K562 (cell line): ENCODE measurements around the gene TMEFF1. TPM values are rescaled to one million over a fixed set of nuclear protein-coding genes. Genes with fewer than 3 reads are reported as not detected.
A peak's percentile ranks its signal among the peaks of the same experiment; 100 is the strongest.

ENCODE experiments used
- BRD9 ChIP-seq: fragments of 450-650 bp; IDR thresholded peaks from 2 replicates; pipeline ENCODE4 v1.6.1; 2018; ENCODE audit warnings: low read depth; ENCODE audit not compliant: partially characterized antibody
- CBFA2T3 ChIP-seq: fragments of 450-650 bp; IDR thresholded peaks from 2 replicates; pipeline ENCODE4 v1.6.1; 2017
- CBFB ChIP-seq: sonication (generic); formaldehyde crosslinking; IDR thresholded peaks from 2 replicates; pipeline ENCODE4 v1.4.0; 2020; ENCODE audit warnings: mild to moderate bottlenecking, missing genetic modification reagents
- DDX20 ChIP-seq: fragments of 450-650 bp; IDR thresholded peaks from 2 replicates; pipeline ENCODE4 v1.6.1; 2016; ENCODE audit warnings: missing genetic modification characterization, low read depth, mild to moderate bottlenecking, missing compliant biosample characterization, moderate library complexity
- DIDO1 ChIP-seq: fragments of 450-650 bp; IDR thresholded peaks from 2 replicates; pipeline ENCODE4 v1.6.1; 2016; ENCODE audit warnings: low read depth, missing biosample characterization, missing genetic modification characterization
- DNMT1 ChIP-seq: fragments of 450-650 bp; IDR thresholded peaks from 2 replicates; pipeline ENCODE4 v1.6.1; 2016; ENCODE audit warnings: antibody characterized with exemption, mild to moderate bottlenecking
- ETV5 ChIP-seq: sonication (generic); formaldehyde crosslinking; IDR thresholded peaks from 2 replicates; pipeline ENCODE4 v1.4.0; 2020; ENCODE audit warnings: low read depth, mild to moderate bottlenecking, missing genetic modification reagents
- HCFC1 ChIP-seq: IDR thresholded peaks from 2 replicates; pipeline ENCODE4 v1.6.1; 2012; ENCODE audit warnings: low read depth, low read length, improper control_type of control experiment
- MCM5 ChIP-seq: fragments of 450-650 bp; IDR thresholded peaks from 2 replicates; pipeline ENCODE4 v1.6.1; 2016; ENCODE audit warnings: low read depth
- NFIC ChIP-seq: fragments of 450-650 bp; IDR thresholded peaks from 2 replicates; pipeline ENCODE4 v1.6.1; 2017; ENCODE audit warnings: mild to moderate bottlenecking, inconsistent platforms
- NR3C1 ChIP-seq: sonication (generic); formaldehyde crosslinking; IDR thresholded peaks from 2 replicates; pipeline ENCODE4 v1.8.1; 2022; ENCODE audit warnings: missing genetic modification reagents
- POLR2A ChIP-seq: fragments of 450-650 bp; conservative IDR thresholded peaks from 2 replicates; pipeline ENCODE4 v1.6.1; 2016
- SAFB ChIP-seq: fragments of 200-400 bp; formaldehyde crosslinking; IDR thresholded peaks from 2 replicates; pipeline ENCODE4 v1.6.1; 2017; ENCODE audit warnings: low read depth, low read length, borderline replicate concordance
- STAT5B ChIP-seq: fragments of 250-450 bp; sonication (Bioruptor Pico); IDR thresholded peaks from 2 replicates; pipeline ENCODE4 v1.8.0; 2021; ENCODE audit warnings: mild to moderate bottlenecking, inconsistent platforms
- TEAD1 ChIP-seq, 2 experiments: fragments of 450-650 bp in 1 of 2; sonication (generic) in 1 of 2; formaldehyde crosslinking; IDR thresholded peaks; 2 replicates each; pipeline versions ENCODE4 v1.4.0 to v1.8.0; 2020 to 2022; ENCODE audit warnings: mild to moderate bottlenecking in 2 of 2, missing genetic modification reagents in 1 of 2
- TEAD4 ChIP-seq, 2 experiments: sonication (generic) in 1 of 2; formaldehyde crosslinking in 1 of 2; IDR thresholded peaks; 2 replicates each; pipeline versions ENCODE4 v1.6.1 to v1.8.0; 2012 to 2022; ENCODE audit warnings: borderline replicate concordance in 1 of 2, inconsistent platforms in 1 of 2, low read length in 1 of 2, mild to moderate bottlenecking in 1 of 2, missing genetic modification reagents in 1 of 2
- TOE1 ChIP-seq, 2 experiments: fragments of 450-650 bp in 1 of 2; sonication (generic) in 1 of 2; formaldehyde crosslinking in 1 of 2; IDR thresholded peaks; 2 replicates each; pipeline versions ENCODE4 v1.7.1 to v1.8.0; 2016 to 2022; ENCODE audit warnings: borderline replicate concordance in 2 of 2, mild to moderate bottlenecking in 2 of 2, antibody characterized with exemption in 1 of 2, inconsistent platforms in 1 of 2, low read depth in 1 of 2, missing genetic modification reagents in 1 of 2, moderate library complexity in 1 of 2
- ZC3H8 ChIP-seq: fragments of 450-650 bp; IDR thresholded peaks from 2 replicates; pipeline ENCODE4 v1.6.1; 2017
- ZNF212 ChIP-seq: fragments of 450-650 bp; formaldehyde crosslinking; IDR thresholded peaks from 2 replicates; pipeline ENCODE4 v1.4.0; 2020; ENCODE audit warnings: mild to moderate bottlenecking
- ZNF239 ChIP-seq: fragments of 250-450 bp; sonication (Bioruptor Pico); IDR thresholded peaks from 2 replicates; pipeline ENCODE4 v1.4.0; 2020; ENCODE audit warnings: mild to moderate bottlenecking
- ZNF282 ChIP-seq: sonication (generic); formaldehyde crosslinking; IDR thresholded peaks from 2 replicates; pipeline ENCODE4 v1.8.1; 2023; ENCODE audit warnings: missing genetic modification reagents
- ZNF324 ChIP-seq: fragments of 250-450 bp; sonication (Bioruptor Pico); IDR thresholded peaks from 2 replicates; pipeline ENCODE4 v1.4.0; 2020; ENCODE audit warnings: mild to moderate bottlenecking
- ZNF347 ChIP-seq: fragments of 450-650 bp; formaldehyde crosslinking; IDR thresholded peaks from 2 replicates; pipeline ENCODE4 v1.4.0; 2020; ENCODE audit warnings: low read depth, mild to moderate bottlenecking, moderate library complexity
- polyA plus RNA-seq, 8 experiments: library from polyadenylated mRNA; depleted of rRNA in 4 of 8; stranded (reverse) in 5 of 8; unstranded in 3 of 8; fragments of >200 nt; fragmentation: Nextera tagmentation in 2 of 8; fragmentation: Illumina TruSeq in 1 of 8; extraction: Ambion mirVana in 2 of 8; extraction: Trizol in 1 of 8; gene quantifications; 2 replicates each; pipeline versions ENCODE4 v1.2.1 to v1.2.3, GENCODE V29; 2011 to 2014; ENCODE audit warnings: inconsistent platforms in 1 of 8, missing spikeins in 1 of 8
- total RNA-seq, 7 experiments: library from RNA; depleted of rRNA in 6 of 7; stranded (reverse); fragments of >200 nt in 6 of 7; fragmentation: Illumina TruSeq in 2 of 7; extraction: Trizol in 2 of 7; gene quantifications; 2 replicates each; pipeline versions ENCODE4 v1.2.1 to v1.2.3, GENCODE V29; 2011 to 2021; ENCODE audit warnings: low replicate concordance in 1 of 7
- TF ChIP-seq, protein P1 (sequence below): sonication (generic); formaldehyde crosslinking; IDR thresholded peaks from 2 replicates; pipeline ENCODE4 v1.9.0; 2022; ENCODE audit warnings: mild to moderate bottlenecking, missing genetic modification reagents
- TF ChIP-seq, protein P2 (sequence below): fragments of 250-450 bp; sonication (Bioruptor Pico); IDR thresholded peaks from 2 replicates; pipeline ENCODE4 v1.6.1; 2021; ENCODE audit warnings: mild to moderate bottlenecking
- TF ChIP-seq, protein P3 (sequence below): fragments of 200-800 bp; sonication (Bioruptor generic); IDR thresholded peaks from 2 replicates; pipeline ENCODE4 v1.6.1; 2017; ENCODE audit warnings: missing genetic modification characterization, missing compliant biosample characterization
- TF ChIP-seq, protein P4 (sequence below): fragments of 450-650 bp; IDR thresholded peaks from 2 replicates; pipeline ENCODE4 v1.6.1; 2018; ENCODE audit warnings: mild to moderate bottlenecking, low read depth; ENCODE audit not compliant: partially characterized antibody

Gene TMEFF1
- total and polyA plus RNA-seq, 9 of the 15 experiments (the other 6 are each of a cell fraction or from before 2014, with no cell fraction given): 0.07 to 1.1 (median 0.28) TPM; not detected in 2

DNA sequence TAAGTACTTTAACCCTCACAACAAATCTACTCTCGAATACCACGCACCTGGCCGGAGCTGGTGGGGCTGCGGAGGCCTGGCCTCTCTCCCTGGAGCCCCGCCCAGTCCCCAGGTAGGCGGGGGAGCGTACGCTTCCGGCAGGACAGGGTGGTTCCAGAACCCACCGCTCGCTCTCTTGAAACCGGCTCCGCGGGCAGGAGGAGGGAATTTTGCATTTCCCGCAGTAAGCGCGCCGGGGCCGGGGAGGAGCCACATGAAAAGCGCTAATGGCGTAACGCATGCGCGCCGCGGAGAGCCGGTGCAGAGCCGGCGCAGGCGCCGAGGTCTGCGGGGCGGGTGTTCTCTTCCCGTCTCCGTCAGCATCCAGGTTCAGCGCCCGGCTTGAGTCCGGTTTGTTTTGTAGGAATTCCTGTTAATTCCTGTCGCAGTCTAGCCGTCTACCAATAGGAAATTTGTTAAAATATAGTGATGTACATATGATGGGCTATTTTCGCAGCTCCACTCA is 125.7 kb downstream of the TMEFF1 start (continued):
- TF ChIP-seq, protein P1, sequence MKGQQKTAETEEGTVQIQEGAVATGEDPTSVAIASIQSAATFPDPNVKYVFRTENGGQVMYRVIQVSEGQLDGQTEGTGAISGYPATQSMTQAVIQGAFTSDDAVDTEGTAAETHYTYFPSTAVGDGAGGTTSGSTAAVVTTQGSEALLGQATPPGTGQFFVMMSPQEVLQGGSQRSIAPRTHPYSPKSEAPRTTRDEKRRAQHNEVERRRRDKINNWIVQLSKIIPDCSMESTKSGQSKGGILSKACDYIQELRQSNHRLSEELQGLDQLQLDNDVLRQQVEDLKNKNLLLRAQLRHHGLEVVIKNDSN (CRISPR knock-in tag): no peak
- no peak for TF ChIP-seq SAFB
- TF ChIP-seq ZNF282 (CRISPR knock-in tag): no peak
- TF ChIP-seq NFIC: no peak
- TF ChIP-seq MCM5: no peak
- no peak for TF ChIP-seq DDX20 (tag)
- TF ChIP-seq HCFC1: no peak
- no peak for TF ChIP-seq NR3C1 (CRISPR knock-in tag)
- no peak for TF ChIP-seq CBFA2T3
- TF ChIP-seq DNMT1: no peak
- no peak for TF ChIP-seq ZC3H8
- TF ChIP-seq, protein P2, sequence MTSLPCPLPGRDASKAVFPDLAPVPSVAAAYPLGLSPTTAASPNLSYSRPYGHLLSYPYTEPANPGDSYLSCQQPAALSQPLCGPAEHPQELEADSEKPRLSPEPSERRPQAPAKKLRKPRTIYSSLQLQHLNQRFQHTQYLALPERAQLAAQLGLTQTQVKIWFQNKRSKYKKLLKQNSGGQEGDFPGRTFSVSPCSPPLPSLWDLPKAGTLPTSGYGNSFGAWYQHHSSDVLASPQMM (CRISPR knock-in tag): no peak
- TF ChIP-seq TEAD4 (IDR thresholded peaks at IDR 0.05; ENCODE audit: low read length): no peak
- TF ChIP-seq TEAD4 (CRISPR knock-in tag; IDR thresholded peaks at IDR 0.05; ENCODE audit: borderline replicate concordance): no peak
- no peak for TF ChIP-seq DIDO1 (tag)
- TF ChIP-seq BRD9: no peak
- TF ChIP-seq, protein P3, sequence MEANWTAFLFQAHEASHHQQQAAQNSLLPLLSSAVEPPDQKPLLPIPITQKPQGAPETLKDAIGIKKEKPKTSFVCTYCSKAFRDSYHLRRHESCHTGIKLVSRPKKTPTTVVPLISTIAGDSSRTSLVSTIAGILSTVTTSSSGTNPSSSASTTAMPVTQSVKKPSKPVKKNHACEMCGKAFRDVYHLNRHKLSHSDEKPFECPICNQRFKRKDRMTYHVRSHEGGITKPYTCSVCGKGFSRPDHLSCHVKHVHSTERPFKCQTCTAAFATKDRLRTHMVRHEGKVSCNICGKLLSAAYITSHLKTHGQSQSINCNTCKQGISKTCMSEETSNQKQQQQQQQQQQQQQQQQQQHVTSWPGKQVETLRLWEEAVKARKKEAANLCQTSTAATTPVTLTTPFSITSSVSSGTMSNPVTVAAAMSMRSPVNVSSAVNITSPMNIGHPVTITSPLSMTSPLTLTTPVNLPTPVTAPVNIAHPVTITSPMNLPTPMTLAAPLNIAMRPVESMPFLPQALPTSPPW (CRISPR knock-in tag): no peak
- TF ChIP-seq ZNF239 (CRISPR knock-in tag): no peak
- TF ChIP-seq ZNF212 (CRISPR knock-in tag): no peak
- no peak for TF ChIP-seq TOE1 (IDR thresholded peaks at IDR 0.05; ENCODE audit: borderline replicate concordance)
- TF ChIP-seq TOE1 (CRISPR knock-in tag; IDR thresholded peaks at IDR 0.05; ENCODE audit: borderline replicate concordance, low read depth): no peak
- TF ChIP-seq ETV5: no peak
- no peak for TF ChIP-seq TEAD1 (CRISPR knock-in tag; IDR thresholded peaks at IDR 0.05)
- no peak for TF ChIP-seq CBFB
- TF ChIP-seq, protein P4, sequence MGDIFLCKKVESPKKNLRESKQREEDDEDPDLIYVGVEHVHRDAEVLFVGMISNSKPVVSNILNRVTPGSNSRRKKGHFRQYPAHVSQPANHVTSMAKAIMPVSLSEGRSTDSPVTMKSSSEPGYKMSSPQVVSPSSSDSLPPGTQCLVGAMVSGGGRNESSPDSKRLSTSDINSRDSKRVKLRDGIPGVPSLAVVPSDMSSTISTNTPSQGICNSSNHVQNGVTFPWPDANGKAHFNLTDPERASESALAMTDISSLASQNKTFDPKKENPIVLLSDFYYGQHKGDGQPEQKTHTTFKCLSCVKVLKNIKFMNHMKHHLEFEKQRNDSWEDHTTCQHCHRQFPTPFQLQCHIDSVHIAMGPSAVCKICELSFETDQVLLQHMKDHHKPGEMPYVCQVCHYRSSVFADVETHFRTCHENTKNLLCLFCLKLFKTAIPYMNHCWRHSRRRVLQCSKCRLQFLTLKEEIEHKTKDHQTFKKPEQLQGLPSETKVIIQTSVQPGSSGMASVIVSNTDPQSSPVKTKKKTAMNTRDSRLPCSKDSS: no peak
- peak; percentile 47; the same call in 1 of the 2 replicates for TF ChIP-seq POLR2A
- no peak for TF ChIP-seq ZNF324 (CRISPR knock-in tag)
- no peak for TF ChIP-seq ZNF347 (CRISPR knock-in tag)
- TF ChIP-seq STAT5B (CRISPR knock-in tag): no peak
